ENCODE measurements around the gene GET4. TPM values are rescaled to one million over a fixed set of nuclear protein-coding genes. Genes with fewer than 3 reads are reported as not detected.

The GET4 gene
- total and polyA plus RNA-seq, 2 of the 4 experiments (the other 2 are of a cell fraction) = 11.3 to 30.9 TPM

DNA sequence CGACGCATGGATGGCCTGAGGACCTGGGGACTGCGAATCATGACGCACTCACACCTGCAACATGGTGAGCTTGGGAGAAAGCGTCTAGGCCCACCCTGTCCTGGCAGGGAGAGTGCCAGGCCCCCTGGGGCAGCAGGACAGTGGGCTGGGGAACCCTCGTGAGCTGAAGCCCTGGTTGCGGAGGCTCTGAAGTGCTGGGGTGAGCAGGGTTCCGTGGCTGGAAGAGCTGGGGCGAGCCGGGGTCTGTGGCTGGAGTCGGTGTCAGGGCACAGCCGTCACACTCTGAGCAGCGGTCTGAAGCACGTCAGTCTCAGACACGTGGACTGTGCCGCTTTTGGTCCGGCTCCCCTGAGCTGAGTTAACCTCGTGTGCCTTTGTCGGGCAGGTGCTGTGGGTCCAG lies 39.4 kb upstream of the GET4 start:
- H3K23ac ChIP-seq (ENCODE audit: low read depth, low read length) = no peak overlapping the region
- dilution Hi-C loops (cut with HindIII; ENCODE audit: low sequenced_read_pairs, unreplicated experiment) (no loop called here), intact Hi-C loops (cut with micrococcal nuclease) (no loop called here), in situ Hi-C loops (cut with MboI; ENCODE audit: low sequenced_read_pairs) (no loop called here)
- 93% methylated on average over 5 of the region's 19 CpGs; no CpG with 5 or more reads in 1 of the 2 experiments for WGBS, 2 experiments (ENCODE audit: extremely low coverage in 2 of 2, insufficient read length in 1 of 2)
- H4K91ac ChIP-seq (ENCODE audit: insufficient read depth, low read depth, low read length) = no peak overlapping the region
- peaks cover 14% of the 10 kb centered on the region for H3K9me1 ChIP-seq (ENCODE audit: insufficient read depth, low read length)
- ChIA-PET POLR2A (ENCODE audit: unreplicated experiment) (no interaction called here), CTCF (interaction anchor here (0.8 to 1.4 kb wide), 3 partner anchors 9 to 45 kb away, joined by 3 to 5 read pairs (median 3); no protein-coding TSS in a partner anchor)
- H3K27me3 ChIP-seq (ENCODE audit: control insufficient read depth, insufficient read depth, low read length) = no peaks in the 10 kb centered on the region
- DNase-seq (no peak), ATAC-seq (ENCODE audit: low read depth) (no peak)
- TF ChIP-seq, protein P1, sequence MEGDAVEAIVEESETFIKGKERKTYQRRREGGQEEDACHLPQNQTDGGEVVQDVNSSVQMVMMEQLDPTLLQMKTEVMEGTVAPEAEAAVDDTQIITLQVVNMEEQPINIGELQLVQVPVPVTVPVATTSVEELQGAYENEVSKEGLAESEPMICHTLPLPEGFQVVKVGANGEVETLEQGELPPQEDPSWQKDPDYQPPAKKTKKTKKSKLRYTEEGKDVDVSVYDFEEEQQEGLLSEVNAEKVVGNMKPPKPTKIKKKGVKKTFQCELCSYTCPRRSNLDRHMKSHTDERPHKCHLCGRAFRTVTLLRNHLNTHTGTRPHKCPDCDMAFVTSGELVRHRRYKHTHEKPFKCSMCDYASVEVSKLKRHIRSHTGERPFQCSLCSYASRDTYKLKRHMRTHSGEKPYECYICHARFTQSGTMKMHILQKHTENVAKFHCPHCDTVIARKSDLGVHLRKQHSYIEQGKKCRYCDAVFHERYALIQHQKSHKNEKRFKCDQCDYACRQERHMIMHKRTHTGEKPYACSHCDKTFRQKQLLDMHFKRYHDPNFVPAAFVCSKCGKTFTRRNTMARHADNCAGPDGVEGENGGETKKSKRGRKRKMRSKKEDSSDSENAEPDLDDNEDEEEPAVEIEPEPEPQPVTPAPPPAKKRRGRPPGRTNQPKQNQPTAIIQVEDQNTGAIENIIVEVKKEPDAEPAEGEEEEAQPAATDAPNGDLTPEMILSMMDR (conservative IDR thresholded peaks at IDR 0.05; ENCODE audit: low read depth, low read length) = no peak
- TF ChIP-seq BHLHE40 (IDR thresholded peaks at IDR 0.05; ENCODE audit: low read depth, low read length) = no peak
- TF ChIP-seq, protein P2, sequence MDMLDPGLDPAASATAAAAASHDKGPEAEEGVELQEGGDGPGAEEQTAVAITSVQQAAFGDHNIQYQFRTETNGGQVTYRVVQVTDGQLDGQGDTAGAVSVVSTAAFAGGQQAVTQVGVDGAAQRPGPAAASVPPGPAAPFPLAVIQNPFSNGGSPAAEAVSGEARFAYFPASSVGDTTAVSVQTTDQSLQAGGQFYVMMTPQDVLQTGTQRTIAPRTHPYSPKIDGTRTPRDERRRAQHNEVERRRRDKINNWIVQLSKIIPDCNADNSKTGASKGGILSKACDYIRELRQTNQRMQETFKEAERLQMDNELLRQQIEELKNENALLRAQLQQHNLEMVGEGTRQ (IDR thresholded peaks at IDR 0.05; ENCODE audit: low read depth, low read length) = no peak
- no peak for TF ChIP-seq SMC3 (IDR thresholded peaks at IDR 0.05; ENCODE audit: low read depth, low read length)
- no peak for TF ChIP-seq CHD1 (IDR thresholded peaks at IDR 0.05; ENCODE audit: low read depth, low read length)
- no peak for TF ChIP-seq NFE2L2 (IDR thresholded peaks at IDR 0.05; ENCODE audit: low read depth, low read length)
- no peak for TF ChIP-seq POLR2A (IDR thresholded peaks at IDR 0.05; ENCODE audit: low read depth, low read length)
- no peak for TF ChIP-seq FOS (IDR thresholded peaks at IDR 0.05; ENCODE audit: low read depth, low read length)
- TF ChIP-seq RFX5 (IDR thresholded peaks at IDR 0.05; ENCODE audit: low read depth, low read length) = no peak
- TF ChIP-seq CEBPB (IDR thresholded peaks at IDR 0.05; ENCODE audit: low read depth, low read length) = no peak
- TF ChIP-seq, protein P3, sequence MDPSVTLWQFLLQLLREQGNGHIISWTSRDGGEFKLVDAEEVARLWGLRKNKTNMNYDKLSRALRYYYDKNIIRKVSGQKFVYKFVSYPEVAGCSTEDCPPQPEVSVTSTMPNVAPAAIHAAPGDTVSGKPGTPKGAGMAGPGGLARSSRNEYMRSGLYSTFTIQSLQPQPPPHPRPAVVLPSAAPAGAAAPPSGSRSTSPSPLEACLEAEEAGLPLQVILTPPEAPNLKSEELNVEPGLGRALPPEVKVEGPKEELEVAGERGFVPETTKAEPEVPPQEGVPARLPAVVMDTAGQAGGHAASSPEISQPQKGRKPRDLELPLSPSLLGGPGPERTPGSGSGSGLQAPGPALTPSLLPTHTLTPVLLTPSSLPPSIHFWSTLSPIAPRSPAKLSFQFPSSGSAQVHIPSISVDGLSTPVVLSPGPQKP (IDR thresholded peaks at IDR 0.05; ENCODE audit: borderline replicate concordance, low read depth, low read length) = no peak
- TF ChIP-seq MAZ (IDR thresholded peaks at IDR 0.05; ENCODE audit: borderline replicate concordance, low read depth, low read length) = no peak
- TF ChIP-seq RAD21 (IDR thresholded peaks at IDR 0.05; ENCODE audit: low read length) = no peak
- no peak overlapping the region for H3K56ac ChIP-seq (ENCODE audit: extremely low read depth, insufficient read depth, low read length)
- no peak overlapping the region for H4K8ac ChIP-seq (ENCODE audit: low read depth in 2 of 2, low read length in 2 of 2)
- no peak overlapping the region for H2BK120ac ChIP-seq (ENCODE audit: low read depth, low read length)
- H4K5ac ChIP-seq (ENCODE audit: low read depth, low read length) = no peak overlapping the region
- H2BK20ac ChIP-seq (ENCODE audit: low read depth, low read length) = no peak overlapping the region
- peaks cover 33 to 80% of the 10 kb centered on the region in 2 experiments for H3K79me1 ChIP-seq (ENCODE audit: low read depth in 1 of 2, low read length in 2 of 2)
- no peak overlapping the region; the same call in 1 of the 2 replicates for H3K4ac ChIP-seq (ENCODE audit: low read depth, low read length)
- no TSS peak for BruUV-seq (replicated peaks)
- peaks cover 13% of the 10 kb centered on the region for H3K4me1 ChIP-seq (ENCODE audit: control insufficient read depth, insufficient read depth, low read length)
- no peak overlapping the region for H3K4me2 ChIP-seq (ENCODE audit: low read depth, low read length)
- H3K36me3 ChIP-seq (ENCODE audit: control insufficient read depth, insufficient read depth, low read length) = peaks cover 24% of the 10 kb centered on the region
- H2BK15ac ChIP-seq (ENCODE audit: low read depth, low read length) = no peak overlapping the region
- no peak overlapping the region for H2AFZ ChIP-seq (replicated peaks; ENCODE audit: low read length, poor library complexity)
- H4K20me1 ChIP-seq (ENCODE audit: insufficient read depth, low read length) = peaks cover 50% of the 10 kb centered on the region
- no peak overlapping the region for H2AK9ac ChIP-seq (replicated peaks; ENCODE audit: low read depth, low read length, poor library complexity)
- H3K14ac ChIP-seq (replicated peaks; ENCODE audit: low read depth, low read length) = no peak overlapping the region
- no peak overlapping the region for H2BK5ac ChIP-seq (ENCODE audit: low read depth, low read length, poor library complexity, severe bottlenecking)
- no peak overlapping the region for H3K9ac ChIP-seq (ENCODE audit: low read depth, low read length)
- H3K18ac ChIP-seq (ENCODE audit: low read depth, low read length) = no peak overlapping the region
- H3K27ac ChIP-seq (ENCODE audit: insufficient read depth, low read length) = no peak overlapping the region
- H2AK5ac ChIP-seq (ENCODE audit: low read depth, low read length) = no peak overlapping the region; the same call in 1 of the 2 replicates
- no peaks in the 10 kb centered on the region for H3K9me3 ChIP-seq (ENCODE audit: control insufficient read depth, insufficient read depth, low read length)
- H3K4me3 ChIP-seq (ENCODE audit: insufficient read depth, low read depth, low read length) = no peak overlapping the region

Data from IMR-90 (cell line).